ENCODE results near the gene ZNF778. TPM values are rescaled to one million over a fixed set of nuclear protein-coding genes. Genes with fewer than 3 reads are reported as not detected.

Gene ZNF778
- total and polyA plus RNA-seq, 2 of the 13 experiments (the other 11 are each of a cell fraction or from before 2014, with no cell fraction given): 3.8 to 7.2 TPM

- no peak for TF ChIP-seq FOXA3 (CRISPR knock-in tag; IDR thresholded peaks at IDR 0.05)
- no peak for TF ChIP-seq KLF6 (CRISPR knock-in tag; IDR thresholded peaks at IDR 0.05)
- TF ChIP-seq SATB2 (CRISPR knock-in tag; IDR thresholded peaks at IDR 0.05): no peak
- peak; percentile 54; the same call in 1 of the 2 replicates for TF ChIP-seq RNF2 (conservative IDR thresholded peaks at IDR 0.05; ENCODE audit: low read depth)
- peak; percentile 73 for TF ChIP-seq SAP130 (CRISPR knock-in tag; IDR thresholded peaks at IDR 0.05; ENCODE audit: low read depth)
- TF ChIP-seq THAP7 (CRISPR knock-in tag; IDR thresholded peaks at IDR 0.05): no peak
- no peak for TF ChIP-seq ZBTB42 (CRISPR knock-in tag; IDR thresholded peaks at IDR 0.05)
- 0 out of 2 replicates have a peak, but pooled peaks have one; percentile 25 for TF ChIP-seq CAMTA2 (CRISPR knock-in tag; IDR thresholded peaks at IDR 0.05; ENCODE audit: borderline replicate concordance)
- no peak for TF ChIP-seq ATF2 (CRISPR knock-in tag; IDR thresholded peaks at IDR 0.05)
- no peak for TF ChIP-seq ATF7 (IDR thresholded peaks at IDR 0.05)
- peak; percentile 50; the same call in 1 of the 2 replicates for TF ChIP-seq ATF7 (CRISPR knock-in tag; IDR thresholded peaks at IDR 0.05)
- peak; percentile 38 for TF ChIP-seq MED8 (CRISPR knock-in tag; IDR thresholded peaks at IDR 0.05; ENCODE audit: insufficient replicate concordance)
- TF ChIP-seq FOSL1 (CRISPR knock-in tag; IDR thresholded peaks at IDR 0.05; ENCODE audit: borderline replicate concordance): no peak
- no peak for TF ChIP-seq DNMT1 (CRISPR knock-in tag; IDR thresholded peaks at IDR 0.05)
- TF ChIP-seq TGIF2 (CRISPR knock-in tag; IDR thresholded peaks at IDR 0.05): peak; percentile 61; the same call in 1 of the 2 replicates
- TF ChIP-seq KDM1A (CRISPR knock-in tag; IDR thresholded peaks at IDR 0.05): no peak
- TF ChIP-seq BCL6 (CRISPR knock-in tag; IDR thresholded peaks at IDR 0.05): no peak
- TF ChIP-seq SKI (IDR thresholded peaks at IDR 0.05; ENCODE audit: partially characterized antibody): peak; percentile 16
- no peak for TF ChIP-seq ZNF644 (CRISPR knock-in tag; IDR thresholded peaks at IDR 0.05; ENCODE audit: low read depth)
- no peak for TF ChIP-seq HDAC2 (CRISPR knock-in tag; IDR thresholded peaks at IDR 0.05)
- no peak for TF ChIP-seq ZNF790 (CRISPR knock-in tag; IDR thresholded peaks at IDR 0.05; ENCODE audit: borderline replicate concordance)
- no peak for TF ChIP-seq HNRNPH1 (optimal IDR thresholded peaks at IDR 0.05; ENCODE audit: low read depth, low read length)
- TF ChIP-seq UBTF (CRISPR knock-in tag; IDR thresholded peaks at IDR 0.05): no peak
- TF ChIP-seq AHR (CRISPR knock-in tag; IDR thresholded peaks at IDR 0.05): no peak
- no peak; the same call in 1 of the 2 replicates for TF ChIP-seq ZNF768 (CRISPR knock-in tag; IDR thresholded peaks at IDR 0.05)
- TF ChIP-seq ZNF577 (CRISPR knock-in tag; IDR thresholded peaks at IDR 0.05; ENCODE audit: borderline replicate concordance, low read depth): no peak
- no peak for TF ChIP-seq ZNF777 (CRISPR knock-in tag; IDR thresholded peaks at IDR 0.05)
- peak; percentile 52; the same call in 1 of the 2 replicates for TF ChIP-seq ZNF317 (CRISPR knock-in tag; IDR thresholded peaks at IDR 0.05)
- TF ChIP-seq HIVEP1 (CRISPR knock-in tag; IDR thresholded peaks at IDR 0.05): peak; percentile 80; the same call in 1 of the 2 replicates
Measured at GRCh38 chr16:89171216-89172170, 46.0 kb upstream of the ZNF778 start, which contains the start of gene CDH15 (continued).

Data from HepG2 (cell line).